Endothelial cell of umbilical vein (primary cell): ENCODE results near the gene DIPK1A. TPM values are rescaled to one million over a fixed set of nuclear protein-coding genes. Genes with fewer than 3 reads are reported as not detected.

ENCODE experiments used
- BruUV-seq: library from RNA; stranded (reverse); fragments of 400-500 nt; replicated peaks from 2 replicates; lab custom pipeline; 2021; lab: Mats Ljungman, UMichigan
- CTCF ChIA-PET: fragments of 300-600, 350-600 bp; sonication (Branson Sonifier 250); formaldehyde crosslinking; loops from one replicate; lab custom pipeline; 2021; ENCODE audit warnings: antibody characterized with exemption, inconsistent platforms; lab: Charles Lee
- POLR2A ChIA-PET: fragments of 300-600, 350-600 bp; sonication (Branson Sonifier 250); formaldehyde crosslinking; loops from one replicate; lab custom pipeline; 2021; ENCODE audit warnings: antibody characterized with exemption, inconsistent platforms; lab: Charles Lee
- DNase-seq: peaks from one replicate; pipeline ENCODE4 v3.0.0-alpha.2; 2011; ENCODE audit warnings: low read depth, low spot score
- FAIRE-seq: peaks from 2 replicates; lab custom pipeline; 2011; peaks lifted over from hg19 to GRCh38; lab: Jason Lieb, UNC
- H2AFZ ChIP-seq: 2 replicates; pipeline ENCODE4 v1.6.0; 2012; ENCODE audit warnings: low read depth, low read length, control low read depth, inconsistent platforms
- H3K27ac ChIP-seq: 2 replicates; pipeline ENCODE4 v1.5.1; 2011; ENCODE audit warnings: low read depth, mild to moderate bottlenecking, control low read depth, low read length, moderate library complexity; ENCODE audit not compliant: insufficient read depth
- H3K27me3 ChIP-seq, 2 experiments: 2 replicates each; pipeline versions ENCODE4 v1.6.0 to v1.6.1; 2011; ENCODE audit warnings: low read length in 2 of 2, mixed read lengths in 1 of 2; ENCODE audit not compliant: control insufficient read depth in 2 of 2, insufficient read depth in 2 of 2
- H3K36me3 ChIP-seq, 2 experiments: 2 replicates in 1 of 2; 3 replicates in 1 of 2; pipeline ENCODE4 v1.5.1; 2011; ENCODE audit warnings: low read length in 2 of 2, mild to moderate bottlenecking in 1 of 2, moderate library complexity in 1 of 2; ENCODE audit not compliant: control insufficient read depth in 2 of 2, insufficient read depth in 2 of 2; ENCODE audit errors: extremely low read depth in 1 of 2
- H3K4me1 ChIP-seq: 3 replicates; pipeline ENCODE4 v1.5.1; 2011; ENCODE audit warnings: mild to moderate bottlenecking, low read length; ENCODE audit not compliant: control insufficient read depth, insufficient read depth; ENCODE audit errors: extremely low read depth
- H3K4me2 ChIP-seq: 2 replicates; pipeline ENCODE4 v1.6.1; 2011; ENCODE audit warnings: low read length, control low read depth, mixed read lengths; ENCODE audit not compliant: insufficient read depth
- H3K4me3 ChIP-seq, 3 experiments: fragments of 200-600 bp in 1 of 3; sonication (generic), shearing (Covaris generic) in 1 of 3; replicated peaks in 1 of 3; 2 replicates each; pipeline ENCODE4 v1.5.1; 2011 to 2016; ENCODE audit warnings: control low read depth in 3 of 3, low read length in 3 of 3, mild to moderate bottlenecking in 2 of 3, inconsistent platforms in 1 of 3, low read depth in 1 of 3, moderate library complexity in 1 of 3; ENCODE audit not compliant: insufficient read depth in 1 of 3
- H3K79me2 ChIP-seq: 2 replicates; pipeline ENCODE4 v1.6.0; 2012; ENCODE audit warnings: low read length, inconsistent platforms; ENCODE audit not compliant: control insufficient read depth, insufficient read depth
- H3K9ac ChIP-seq: replicated peaks from 2 replicates; pipeline ENCODE3; 2011; ENCODE audit warnings: low read length, control low read depth; ENCODE audit not compliant: insufficient read depth; ENCODE audit errors: extremely low read depth
- H3K9me1 ChIP-seq: replicated peaks from 3 replicates; pipeline ENCODE4 v1.6.0; 2011; ENCODE audit warnings: mild to moderate bottlenecking, low read length; ENCODE audit not compliant: control insufficient read depth, insufficient read depth; ENCODE audit errors: extremely low read depth
- H3K9me3 ChIP-seq: replicated peaks from 2 replicates; pipeline ENCODE4 v1.5.1; 2012; ENCODE audit warnings: low read length, inconsistent platforms; ENCODE audit not compliant: control insufficient read depth, insufficient read depth
- H4K20me1 ChIP-seq: replicated peaks from 2 replicates; pipeline ENCODE3; 2011; ENCODE audit warnings: mild to moderate bottlenecking, low read length; ENCODE audit not compliant: control insufficient read depth, insufficient read depth; ENCODE audit errors: extremely low read depth
- CTCF ChIP-seq, 2 donors: IDR thresholded peaks; 1 replicate in 1 of 2; 2 replicates in 1 of 2; pipeline ENCODE4 v1.5.1; 2011; ENCODE audit warnings: low read length in 2 of 2, mild to moderate bottlenecking in 2 of 2, moderate library complexity in 2 of 2, control low read depth in 1 of 2, inconsistent platforms in 1 of 2, low read depth in 1 of 2; ENCODE audit not compliant: insufficient read depth in 1 of 2; ENCODE audit errors: extremely low read depth in 1 of 2
- EZH2 ChIP-seq: IDR thresholded peaks from 2 replicates; pipeline ENCODE4 v1.6.1; 2012; ENCODE audit warnings: borderline replicate concordance, low read depth, mild to moderate bottlenecking, moderate library complexity, low read length, inconsistent platforms; ENCODE audit not compliant: severe bottlenecking
- FOS ChIP-seq: IDR thresholded peaks from 2 replicates; pipeline ENCODE4 v1.6.1; 2011; ENCODE audit warnings: mild to moderate bottlenecking, low read length, moderate library complexity, borderline replicate concordance; ENCODE audit not compliant: insufficient read depth
- GATA2 ChIP-seq: IDR thresholded peaks from 2 replicates; pipeline ENCODE4 v1.7.0; 2011; ENCODE audit warnings: low read depth, mild to moderate bottlenecking, moderate library complexity, mixed read lengths, low read length; ENCODE audit not compliant: insufficient read length, insufficient read depth
- JUN ChIP-seq: IDR thresholded peaks from 2 replicates; pipeline ENCODE4 v1.6.1; 2011; ENCODE audit warnings: borderline replicate concordance, low read depth; ENCODE audit not compliant: insufficient read length, insufficient read depth
- MAX ChIP-seq: IDR thresholded peaks from 2 replicates; pipeline ENCODE4 v1.6.1; 2011; ENCODE audit not compliant: insufficient read depth, insufficient read length
- MYC ChIP-seq: IDR thresholded peaks from one replicate; pipeline ENCODE4 v1.6.1; 2011; ENCODE audit warnings: mild to moderate bottlenecking, low read depth, low read length
- POLR2A ChIP-seq: IDR thresholded peaks from 2 replicates; pipeline ENCODE4 v1.6.1; 2012; ENCODE audit warnings: low read depth, mild to moderate bottlenecking, control low read depth, low read length
- POLR2AphosphoS5 ChIP-seq: IDR thresholded peaks from 2 replicates; pipeline ENCODE4 v1.6.1; 2012; ENCODE audit warnings: low read depth, mild to moderate bottlenecking, control low read depth, low read length, moderate library complexity; ENCODE audit not compliant: insufficient read depth
- dilution Hi-C: fragments of 300-500 bp; cut with MboI; formaldehyde crosslinking; loops from one replicate; pipeline ENCODE4 v1.15.0; 2019; ENCODE audit warnings: low sequenced_read_pairs; ENCODE audit not compliant: extremely low pct_ligation_motif_present
- intact Hi-C: fragments of 100-400 bp; cut with micrococcal nuclease; formaldehyde crosslinking; loops from one replicate; pipeline ENCODE4 v1.10.0; 2022
- polyA plus RNA-seq, 4 experiments: library from polyadenylated mRNA; depleted of rRNA in 3 of 4; stranded (reverse) in 3 of 4; unstranded in 1 of 4; fragments of >200 nt; gene quantifications; 2 replicates each; pipeline versions ENCODE4 v1.2.1 to v1.2.3, GENCODE V29; 2011 to 2012; ENCODE audit warnings: missing spikeins in 1 of 4
- total RNA-seq: library from RNA; stranded (reverse); gene quantifications from 2 replicates; pipeline ENCODE4 v1.2.3, GENCODE V29; 2021

The DIPK1A gene
- total and polyA plus RNA-seq, 2 donors (not counting 3 experiments of a cell fraction or from before 2014, with no cell fraction given), result 0.25 to 0.93 TPM

GRCh38 chr1:92945748-92946270 is 15.5 kb downstream of the DIPK1A start:
- dilution Hi-C loops, result no loop called here
- no peaks in the 10 kb centered on the region for H3K9me1 ChIP-seq
- H3K4me2 ChIP-seq, result no peak overlapping the region
- no peaks in the 10 kb centered on the region for H3K36me3 ChIP-seq
- no peak overlapping the region for H3K27ac ChIP-seq
- TF ChIP-seq MYC, result no peak
- no peak for TF ChIP-seq FOS
- no peak for TF ChIP-seq POLR2A
- no peak for TF ChIP-seq POLR2AphosphoS5
- no peak for TF ChIP-seq MAX
- no peak for TF ChIP-seq GATA2
- no peak overlapping the region for H3K9ac ChIP-seq
- POLR2A ChIA-PET, result no interaction called here
- intact Hi-C loops, result no loop called here
- no peak for FAIRE-seq
- H3K4me3 ChIP-seq, result no peak overlapping the region
- no peaks in the 10 kb centered on the region for H3K9me3 ChIP-seq
- no peak overlapping the region for H2AFZ ChIP-seq
- CTCF ChIA-PET, result interaction anchor here (0.9 to 1.3 kb wide), 3 partner anchors 14 to 21 kb away, joined by 3 to 4 read pairs (median 4); no protein-coding TSS in a partner anchor
- H3K4me1 ChIP-seq, result no peaks in the 10 kb centered on the region
- no peaks in the 10 kb centered on the region for H3K79me2 ChIP-seq
- no peaks in the 10 kb centered on the region for H4K20me1 ChIP-seq
- BruUV-seq, result no TSS peak
- DNase-seq, result no peak
- H3K27me3 ChIP-seq, result peaks cover 6 to 9% of the 10 kb centered on the region in 2 experiments

GRCh38 chr1:92944901-92945747 is 16.1 kb downstream of the DIPK1A start:
- dilution Hi-C loops (no loop called here), intact Hi-C loops (no loop called here)
- no peaks in the 10 kb centered on the region for H3K9me3 ChIP-seq
- no peak for TF ChIP-seq FOS
- no peak for TF ChIP-seq POLR2A
- TF ChIP-seq MYC, result no peak
- no peak for TF ChIP-seq CTCF (IDR thresholded peaks at IDR 0.05; ENCODE audit: extremely low read depth in 1 of 2, insufficient read depth in 1 of 2, low read depth in 1 of 2, low read length in 2 of 2)
- TF ChIP-seq EZH2, result no peak
- no peak for TF ChIP-seq MAX
- no peak for TF ChIP-seq POLR2AphosphoS5
- no peak for TF ChIP-seq JUN
- no peak for TF ChIP-seq GATA2
- H4K20me1 ChIP-seq, result no peaks in the 10 kb centered on the region
- no peaks in the 10 kb centered on the region for H3K79me2 ChIP-seq
- no peaks in the 10 kb centered on the region for H3K36me3 ChIP-seq
- DNase-seq (no peak), FAIRE-seq (no peak)
- ChIA-PET CTCF (interaction anchor here (0.9 to 1.5 kb wide), 4 partner anchors 11 to 21 kb away, joined by 3 to 4 read pairs (median 4); no protein-coding TSS in a partner anchor), POLR2A (no interaction called here)
- H3K27ac ChIP-seq, result no peak overlapping the region
- no peak overlapping the region for H3K9ac ChIP-seq
- no peak overlapping the region for H3K4me3 ChIP-seq
- H2AFZ ChIP-seq, result no peak overlapping the region
- peaks cover 6 to 10% of the 10 kb centered on the region in 2 experiments for H3K27me3 ChIP-seq
- no peaks in the 10 kb centered on the region for H3K9me1 ChIP-seq
- no TSS peak for BruUV-seq
- no peaks in the 10 kb centered on the region for H3K4me1 ChIP-seq
- H3K4me2 ChIP-seq, result no peak overlapping the region
